ENCODE results near the gene PFDN6.
"Not testable (repeated sequence)": the region's sequence is repeated elsewhere in the genome, so short reads cannot be mapped to it uniquely, and the experiment has no call there.

Gene PFDN6

GRCh38 chr6:33275795-33276580, 13.4 kb upstream of the PFDN6 start:
- not testable (repeated sequence) for H3K27me3 ChIP-seq (ENCODE audit: control insufficient read depth, insufficient read depth, low read length); H3K4me3 ChIP-seq (ENCODE audit: low read length); H3K9me3 ChIP-seq (replicated peaks; ENCODE audit: low read length)
- peak overlapping the region; percentile 97 for H3K9ac ChIP-seq (ENCODE audit: low read depth, low read length)
- peak overlapping the region; percentile 98 for H3K4me2 ChIP-seq (ENCODE audit: low read length)
- peaks cover 74% of the 10 kb centered on the region for H3K36me3 ChIP-seq (ENCODE audit: insufficient read depth, low read length)
- H3K4me1 ChIP-seq (ENCODE audit: control insufficient read depth, insufficient read depth, low read length): peaks cover 42% of the 10 kb centered on the region

- Histone ChIP-seq H3K9ac (ENCODE audit: low read depth, low read length) (peak overlapping the region; percentile 51), H3K4me3 (ENCODE audit: low read length) (peak overlapping the region; percentile 7), H3K36me3 (ENCODE audit: insufficient read depth, low read length) (peaks cover 74% of the 10 kb centered on the region), H3K4me1 (ENCODE audit: control insufficient read depth, insufficient read depth, low read length) (peaks cover 42% of the 10 kb centered on the region), H3K9me3 (replicated peaks; ENCODE audit: low read length) (no peaks in the 10 kb centered on the region), H3K4me2 (ENCODE audit: low read length) (peak overlapping the region; percentile 98), H3K27me3 (ENCODE audit: control insufficient read depth, insufficient read depth, low read length) (no peaks in the 10 kb centered on the region)
Observed at GRCh38 chr6:33276581-33276863, 12.9 kb upstream of the PFDN6 start.

- H3K27me3 ChIP-seq (ENCODE audit: control insufficient read depth, insufficient read depth, low read length): no peaks in the 10 kb centered on the region
- no peaks in the 10 kb centered on the region for H3K9me3 ChIP-seq (replicated peaks; ENCODE audit: low read length)
- H3K4me2 ChIP-seq (ENCODE audit: low read length): peak within 1 kb of the TSS; percentile 98
- peak within 1 kb of the TSS; percentile 51 for H3K9ac ChIP-seq (ENCODE audit: low read depth, low read length)
- H3K4me1 ChIP-seq (ENCODE audit: control insufficient read depth, insufficient read depth, low read length): peaks cover 42% of the 10 kb centered on the region
- peak within 1 kb of the TSS; percentile 7 for H3K4me3 ChIP-seq (ENCODE audit: low read length)
- H3K36me3 ChIP-seq (ENCODE audit: insufficient read depth, low read length): peaks cover 74% of the 10 kb centered on the region
Observed at GRCh38 chr6:33276864-33277662, 12.3 kb upstream of the PFDN6 start, which contains the start of gene B3GALT4. TSS of gene B3GALT4 (plus strand) at chr6:33277123. CDS start at chr6:33277420, 297 bp downstream.

- Histone ChIP-seq H3K4me3 (ENCODE audit: low read length) (no peak overlapping the region), H3K36me3 (ENCODE audit: insufficient read depth, low read length) (peaks cover 74% of the 10 kb centered on the region), H3K9ac (ENCODE audit: low read depth, low read length) (no peak overlapping the region), H3K27me3 (ENCODE audit: control insufficient read depth, insufficient read depth, low read length) (no peaks in the 10 kb centered on the region), H3K9me3 (replicated peaks; ENCODE audit: low read length) (no peaks in the 10 kb centered on the region), H3K4me1 (ENCODE audit: control insufficient read depth, insufficient read depth, low read length) (peaks cover 42% of the 10 kb centered on the region), H3K4me2 (ENCODE audit: low read length) (peak overlapping the region; percentile 98)
Observed at GRCh38 chr6:33277663-33278391, 11.6 kb upstream of the PFDN6 start.

- Histone ChIP-seq H3K4me2 (ENCODE audit: low read length) (no peak overlapping the region), H3K4me1 (ENCODE audit: control insufficient read depth, insufficient read depth, low read length) (peaks cover 38% of the 10 kb centered on the region), H3K9me3 (replicated peaks; ENCODE audit: low read length) (no peaks in the 10 kb centered on the region), H3K27me3 (ENCODE audit: control insufficient read depth, insufficient read depth, low read length) (no peaks in the 10 kb centered on the region), H3K4me3 (ENCODE audit: low read length) (no peak overlapping the region), H3K9ac (ENCODE audit: low read depth, low read length) (no peak overlapping the region), H3K36me3 (ENCODE audit: insufficient read depth, low read length) (peaks cover 72% of the 10 kb centered on the region)
Observed at GRCh38 chr6:33278392-33278741, 11.0 kb upstream of the PFDN6 start.

GRCh38 chr6:33278810-33279209, 10.6 kb upstream of the PFDN6 start:
- no peak overlapping the region for H3K4me3 ChIP-seq (ENCODE audit: low read length)
- H3K27me3 ChIP-seq (ENCODE audit: control insufficient read depth, insufficient read depth, low read length): no peaks in the 10 kb centered on the region
- peaks cover 72% of the 10 kb centered on the region for H3K36me3 ChIP-seq (ENCODE audit: insufficient read depth, low read length)
- no peak overlapping the region for H3K4me2 ChIP-seq (ENCODE audit: low read length)
- no peak overlapping the region for H3K9ac ChIP-seq (ENCODE audit: low read depth, low read length)
- no peaks in the 10 kb centered on the region for H3K9me3 ChIP-seq (replicated peaks; ENCODE audit: low read length)
- peaks cover 34% of the 10 kb centered on the region for H3K4me1 ChIP-seq (ENCODE audit: control insufficient read depth, insufficient read depth, low read length)

- H3K4me3 ChIP-seq (ENCODE audit: low read length): no peak overlapping the region
- peaks cover 29% of the 10 kb centered on the region for H3K4me1 ChIP-seq (ENCODE audit: control insufficient read depth, insufficient read depth, low read length)
- no peaks in the 10 kb centered on the region for H3K27me3 ChIP-seq (ENCODE audit: control insufficient read depth, insufficient read depth, low read length)
- H3K36me3 ChIP-seq (ENCODE audit: insufficient read depth, low read length): peaks cover 72% of the 10 kb centered on the region
- no peaks in the 10 kb centered on the region for H3K9me3 ChIP-seq (replicated peaks; ENCODE audit: low read length)
- no peak overlapping the region for H3K4me2 ChIP-seq (ENCODE audit: low read length)
- no peak overlapping the region for H3K9ac ChIP-seq (ENCODE audit: low read depth, low read length)
Observed at GRCh38 chr6:33279257-33279695, 10.1 kb upstream of the PFDN6 start.

GRCh38 chr6:33279971-33280511, 9.4 kb upstream of the PFDN6 start:
- H3K4me1 ChIP-seq (ENCODE audit: control insufficient read depth, insufficient read depth, low read length): peaks cover 22% of the 10 kb centered on the region
- H3K4me3 ChIP-seq (ENCODE audit: low read length): no peak overlapping the region
- peaks cover 70% of the 10 kb centered on the region for H3K36me3 ChIP-seq (ENCODE audit: insufficient read depth, low read length)

GRCh38 chr6:33280539-33280938, 8.9 kb upstream of the PFDN6 start:
- no peak overlapping the region for H3K4me2 ChIP-seq (ENCODE audit: low read length)
- H3K4me1 ChIP-seq (ENCODE audit: control insufficient read depth, insufficient read depth, low read length): peaks cover 18% of the 10 kb centered on the region
- H3K9me3 ChIP-seq (replicated peaks; ENCODE audit: low read length): no peaks in the 10 kb centered on the region
- no peak overlapping the region for H3K4me3 ChIP-seq (ENCODE audit: low read length)
- H3K36me3 ChIP-seq (ENCODE audit: insufficient read depth, low read length): peaks cover 67% of the 10 kb centered on the region
- no peak overlapping the region for H3K9ac ChIP-seq (ENCODE audit: low read depth, low read length)
- H3K27me3 ChIP-seq (ENCODE audit: control insufficient read depth, insufficient read depth, low read length): no peaks in the 10 kb centered on the region

More at GRCh38 chr6:33279971-33280511, 9.4 kb upstream of the PFDN6 start:
- no peaks in the 10 kb centered on the region for H3K27me3 ChIP-seq (ENCODE audit: control insufficient read depth, insufficient read depth, low read length)
- no peak overlapping the region for H3K4me2 ChIP-seq (ENCODE audit: low read length)
- no peak overlapping the region for H3K9ac ChIP-seq (ENCODE audit: low read depth, low read length)
- no peaks in the 10 kb centered on the region for H3K9me3 ChIP-seq (replicated peaks; ENCODE audit: low read length)

- not testable (repeated sequence) for H3K4me2 ChIP-seq (ENCODE audit: low read length); H3K9me3 ChIP-seq (replicated peaks; ENCODE audit: low read length); H3K4me3 ChIP-seq (ENCODE audit: low read length); H3K27me3 ChIP-seq (ENCODE audit: control insufficient read depth, insufficient read depth, low read length); H3K9ac ChIP-seq (ENCODE audit: low read depth, low read length)
- H3K4me1 ChIP-seq (ENCODE audit: control insufficient read depth, insufficient read depth, low read length): peaks cover 12% of the 10 kb centered on the region
- H3K36me3 ChIP-seq (ENCODE audit: insufficient read depth, low read length): peaks cover 51% of the 10 kb centered on the region
Observed at GRCh38 chr6:33285214-33285613, 4.2 kb upstream of the PFDN6 start.

Data from skeletal muscle satellite cell (primary cell).